Fibroblast of lung (primary cell): ENCODE data around the gene LENG9. TPM values are rescaled to one million over a fixed set of nuclear protein-coding genes. Genes with fewer than 3 reads are reported as not detected.

Experiments used
- DNase-seq, 2 donors: peaks; one replicate each; pipeline versions ENCODE4 v3.0.0 to v3.0.0-alpha.2; 2010; ENCODE audit warnings: low read depth in 2 of 2
- H2AFZ ChIP-seq: 2 replicates; pipeline ENCODE4 v1.5.1; 2012; ENCODE audit warnings: low read length, control low read depth, inconsistent platforms
- H3K27ac ChIP-seq: 2 replicates; pipeline ENCODE4 v1.5.1; 2011; ENCODE audit warnings: low read length, control low read depth; ENCODE audit not compliant: insufficient read depth
- H3K27me3 ChIP-seq: 2 replicates; pipeline ENCODE4 v1.5.1; 2011; ENCODE audit warnings: mild to moderate bottlenecking, low read length; ENCODE audit not compliant: control insufficient read depth, insufficient read depth
- H3K36me3 ChIP-seq: 2 replicates; pipeline ENCODE4 v1.5.1; 2011; ENCODE audit warnings: low read length; ENCODE audit not compliant: control insufficient read depth, insufficient read depth
- H3K4me1 ChIP-seq: 2 replicates; pipeline ENCODE4 v1.5.1; 2011; ENCODE audit warnings: low read length; ENCODE audit not compliant: control insufficient read depth, insufficient read depth; ENCODE audit errors: extremely low read depth
- H3K4me2 ChIP-seq: 2 replicates; pipeline ENCODE4 v1.5.1; 2011; ENCODE audit warnings: low read length, control low read depth; ENCODE audit not compliant: insufficient read depth; ENCODE audit errors: extremely low read depth
- H3K4me3 ChIP-seq, 4 experiments: fragments of 200-600 bp in 1 of 4; sonication (generic) in 1 of 4; replicated peaks in 1 of 4; 2 replicates each; pipeline ENCODE4 v1.5.1; 2011 to 2016; ENCODE audit warnings: low read length in 4 of 4, low read depth in 3 of 4, mild to moderate bottlenecking in 3 of 4, control low read depth in 2 of 4, inconsistent platforms in 1 of 4, mixed read lengths in 1 of 4; ENCODE audit not compliant: insufficient read depth in 1 of 4; ENCODE audit errors: control extremely low read depth in 1 of 4
- H3K79me2 ChIP-seq: 2 replicates; pipeline ENCODE4 v1.5.1; 2012; ENCODE audit warnings: mild to moderate bottlenecking, low read length, inconsistent platforms; ENCODE audit not compliant: control insufficient read depth, insufficient read depth
- H3K9ac ChIP-seq: 2 replicates; pipeline ENCODE4 v1.5.1; 2011; ENCODE audit warnings: mild to moderate bottlenecking, low read length, control low read depth; ENCODE audit not compliant: insufficient read depth
- H3K9me3 ChIP-seq: 2 replicates; pipeline ENCODE4 v1.5.1; 2012; ENCODE audit warnings: low read depth, low read length; ENCODE audit not compliant: control insufficient read depth, insufficient read depth
- H4K20me1 ChIP-seq: 2 replicates; pipeline ENCODE4 v1.5.1; 2011; ENCODE audit warnings: low read length; ENCODE audit not compliant: control insufficient read depth, insufficient read depth; ENCODE audit errors: extremely low read depth
- CTCF ChIP-seq, 2 donors: IDR thresholded peaks in 1 of 2; conservative IDR thresholded peaks in 1 of 2; 1 replicate in 1 of 2; 2 replicates in 1 of 2; pipeline ENCODE4 v1.5.1; 2011 to 2012; ENCODE audit warnings: low read length in 2 of 2, control low read depth in 1 of 2, inconsistent platforms in 1 of 2, low read depth in 1 of 2, mild to moderate bottlenecking in 1 of 2
- EZH2 ChIP-seq: IDR thresholded peaks from 2 replicates; pipeline ENCODE4 v1.5.1; 2012; ENCODE audit warnings: low read length, control low read depth, mild to moderate bottlenecking; ENCODE audit errors: missing control alignments
- polyA plus RNA-seq, 2 donors: library from polyadenylated mRNA; depleted of rRNA in 1 of 2; stranded (reverse) in 1 of 2; unstranded in 1 of 2; fragments of >200 nt; gene quantifications; 2 replicates each; pipeline ENCODE4 v1.2.1, GENCODE V29; 2011 to 2012; ENCODE audit warnings: missing spikeins in 1 of 2
- total RNA-seq: library from RNA; depleted of rRNA; stranded (reverse); fragments of >200 nt; gene quantifications from 2 replicates; pipeline ENCODE4 v1.2.1, GENCODE V29; 2014

Gene LENG9
- total and polyA plus RNA-seq, 2 donors (not counting 1 experiment from before 2014, with no cell fraction given) = 0.84 to 16.7 TPM

- Histone ChIP-seq H3K27me3 (no peaks in the 10 kb centered on the region), H4K20me1 (no peaks in the 10 kb centered on the region)
Measured at GRCh38 chr19:54484451-54484850, 20.9 kb upstream of the LENG9 start.

GRCh38 chr19:54482889-54483288 is 19.3 kb upstream of the LENG9 start:
- Histone ChIP-seq H3K4me2 (no peak overlapping the region), H3K9me3 (no peaks in the 10 kb centered on the region), H2AFZ (no peak overlapping the region), H4K20me1 (no peaks in the 10 kb centered on the region), H3K79me2 (no peaks in the 10 kb centered on the region), H3K4me1 (no peaks in the 10 kb centered on the region), H3K4me3 (no peak overlapping the region), H3K9ac (no peak overlapping the region), H3K27ac (no peak overlapping the region), H3K27me3 (no peaks in the 10 kb centered on the region), H3K36me3 (no peaks in the 10 kb centered on the region)
- no peak for DNase-seq
- TF ChIP-seq EZH2 = no peak
- no peak for TF ChIP-seq CTCF (conservative IDR thresholded peaks at IDR 0.05 in 1 of 2, IDR thresholded peaks at IDR 0.05 in 1 of 2; ENCODE audit: low read depth in 1 of 2, low read length in 2 of 2)

More at GRCh38 chr19:54484451-54484850, 20.9 kb upstream of the LENG9 start:
- Histone ChIP-seq H3K4me2 (no peak overlapping the region), H3K9ac (no peak overlapping the region), H3K4me3 (no peak overlapping the region), H3K27ac (no peak overlapping the region), H3K9me3 (no peaks in the 10 kb centered on the region), H3K79me2 (no peaks in the 10 kb centered on the region), H3K36me3 (no peaks in the 10 kb centered on the region), H2AFZ (no peak overlapping the region), H3K4me1 (no peaks in the 10 kb centered on the region)
- TF ChIP-seq EZH2 = no peak
- no peak for TF ChIP-seq CTCF (conservative IDR thresholded peaks at IDR 0.05 in 1 of 2, IDR thresholded peaks at IDR 0.05 in 1 of 2; ENCODE audit: low read depth in 1 of 2, low read length in 2 of 2)
- no peak for DNase-seq

GRCh38 chr19:54481326-54481930 is 17.9 kb upstream of the LENG9 start:
- Histone ChIP-seq H2AFZ (no peak overlapping the region), H3K4me2 (no peak overlapping the region), H4K20me1 (no peaks in the 10 kb centered on the region)

More at GRCh38 chr19:54481326-54481930, 17.9 kb upstream of the LENG9 start:
- Histone ChIP-seq H3K9ac (no peak overlapping the region), H3K4me1 (no peaks in the 10 kb centered on the region), H3K27ac (no peak overlapping the region), H3K27me3 (no peaks in the 10 kb centered on the region), H3K4me3 (no peak overlapping the region), H3K79me2 (no peaks in the 10 kb centered on the region), H3K36me3 (no peaks in the 10 kb centered on the region), H3K9me3 (no peaks in the 10 kb centered on the region)
- DNase-seq = peak in 1 of 2 donors; percentile 48
- TF ChIP-seq EZH2 = no peak
- peak; percentile 74 to 81 for TF ChIP-seq CTCF (conservative IDR thresholded peaks at IDR 0.05 in 1 of 2, IDR thresholded peaks at IDR 0.05 in 1 of 2; ENCODE audit: low read depth in 1 of 2, low read length in 2 of 2)
